OCI-LY1 (cell line): ENCODE results near the gene GNPTAB.

Experiments used
- CTCF ChIP-seq: fragments of 200-600 bp; sonication (generic), shearing (Covaris generic); IDR thresholded peaks from 2 replicates; pipeline ENCODE4 v1.5.1; 2017; ENCODE audit warnings: mild to moderate bottlenecking, antibody characterized with exemption, low read length, moderate library complexity, mixed read lengths
- EZH2 ChIP-seq: fragments of 200-600 bp; sonication (generic), shearing (Covaris generic); IDR thresholded peaks from 2 replicates; pipeline ENCODE4 v1.8.0; 2017; ENCODE audit warnings: borderline replicate concordance, mixed run types, mild to moderate bottlenecking, antibody characterized with exemption, low read length, moderate library complexity, mixed read lengths

GRCh38 chr12:101866615-101867373 lies 36.0 kb upstream of the GNPTAB start:
- TF ChIP-seq CTCF (no peak), EZH2 (no peak)
